ENCODE data around the gene NIM1K. TPM values are rescaled to one million over a fixed set of nuclear protein-coding genes. Genes with fewer than 3 reads are reported as not detected.
"Not testable (repeated sequence)": the region's sequence is repeated elsewhere in the genome, so short reads cannot be mapped to it uniquely, and the experiment has no call there.

NIM1K gene
- total RNA-seq, 5 donors from 2014 or later (not counting 1 experiment from before 2014, with no cell fraction given): 0.41 to 0.89 (median 0.73) TPM; not detected in 1

DNA sequence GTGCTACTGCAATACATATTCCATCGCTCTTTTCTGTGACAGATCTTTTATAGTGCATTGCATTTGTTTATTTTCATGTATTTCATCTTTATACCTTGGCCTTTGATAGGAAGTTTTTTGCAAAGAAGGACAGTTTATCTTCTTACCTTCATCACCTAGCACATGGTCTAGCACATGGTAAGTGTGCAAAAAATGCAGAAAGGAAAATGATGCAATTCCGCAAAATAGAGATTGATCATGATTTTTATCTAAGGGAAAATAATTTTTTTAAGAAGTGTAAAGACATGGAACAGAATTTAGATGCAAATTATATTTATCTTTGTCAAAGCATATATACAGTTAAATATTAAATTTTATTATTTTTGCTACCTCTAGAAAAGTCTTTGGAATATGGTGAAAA lies 19.2 kb upstream of the NIM1K start:
- ChIA-PET POLR2A (no interaction called here), CTCF (interaction anchor here in 1 of 2 donors (0.6 kb wide), 1 partner anchor 1194 kb away, joined by 3 read pairs; no protein-coding TSS in a partner anchor)
- H3K4me1 ChIP-seq (ENCODE audit: control insufficient read depth in 1 of 2, extremely low read depth in 1 of 2, insufficient read depth in 2 of 2, low read length in 2 of 2): no peaks in the 10 kb centered on the region
- H3K9me3 ChIP-seq: no peaks in the 10 kb centered on the region
- no peak overlapping the region for H3K27ac ChIP-seq (ENCODE audit: low read length)
- no peak for DNase-seq
- H3K4me3 Mint-ChIP-seq: no peak overlapping the region
- no peaks in the 10 kb centered on the region for H3K9me3 Mint-ChIP-seq
- no peaks in the 10 kb centered on the region for H3K27me3 Mint-ChIP-seq
- peaks cover 0 to 12% (median 3%) of the 10 kb centered on the region in 3 donors for H3K4me1 Mint-ChIP-seq
- no CpG with 5 or more reads among the region's 2 CpGs for WGBS (ENCODE audit: insufficient coverage)
- no peak for ATAC-seq (replicated peaks in 1 of 4)
- peaks cover 48% of the 10 kb centered on the region for H3K36me3 Mint-ChIP-seq
- H3K4me3 ChIP-seq (ENCODE audit: control insufficient read depth in 1 of 2, extremely low read depth in 1 of 2, low read length in 1 of 2): no peak overlapping the region
- H3K27ac Mint-ChIP-seq: no peak overlapping the region
- H3K27me3 ChIP-seq (replicated peaks in 1 of 2; ENCODE audit: control insufficient read depth in 2 of 2, extremely low read depth in 1 of 2, insufficient read depth in 2 of 2, low read length in 1 of 2): no peaks in the 10 kb centered on the region
- H3K36me3 ChIP-seq (ENCODE audit: control insufficient read depth in 2 of 2, extremely low read depth in 1 of 2, insufficient read depth in 1 of 2, low read length in 1 of 2): peaks cover 0 to 36% of the 10 kb centered on the region in 2 donors

DNA sequence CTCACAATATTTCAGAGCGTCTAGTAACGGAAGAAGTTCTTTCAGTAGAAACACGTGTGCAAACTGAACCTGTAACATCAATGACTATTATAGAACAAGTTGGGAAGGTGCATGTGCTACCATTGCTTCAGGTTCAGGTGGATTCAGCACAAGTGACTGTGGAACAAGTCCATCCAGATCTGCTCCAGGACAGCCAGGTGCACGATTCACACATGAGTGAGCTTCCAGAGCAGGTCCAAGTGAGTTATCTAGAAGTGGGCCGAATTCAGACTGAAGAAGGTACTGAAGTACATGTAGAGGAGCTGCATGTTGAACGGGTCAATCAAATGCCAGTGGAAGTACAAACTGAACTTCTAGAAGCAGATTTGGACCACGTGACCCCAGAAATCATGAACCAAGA lies 17.4 kb upstream of the NIM1K start:
- no peaks in the 10 kb centered on the region for H3K4me1 ChIP-seq (ENCODE audit: control insufficient read depth in 1 of 2, extremely low read depth in 1 of 2, insufficient read depth in 2 of 2, low read length in 2 of 2)
- Mint-ChIP-seq H3K4me1 (peaks cover 0 to 4% (median 3%) of the 10 kb centered on the region in 3 donors), H3K4me3 (no peak overlapping the region), H3K9me3 (no peaks in the 10 kb centered on the region), H3K27ac (no peak overlapping the region), H3K36me3 (peaks cover 43% of the 10 kb centered on the region), H3K27me3 (no peaks in the 10 kb centered on the region)
- ChIA-PET CTCF (no interaction called here), POLR2A (no interaction called here)
- WGBS (ENCODE audit: insufficient coverage): 98% methylated on average over 4 of the region's 7 CpGs
- no peak for ATAC-seq (replicated peaks in 1 of 4)
- no peaks in the 10 kb centered on the region for H3K9me3 ChIP-seq
- DNase-seq: no peak
- no peak overlapping the region for H3K27ac ChIP-seq (ENCODE audit: low read length)
- H3K4me3 ChIP-seq (ENCODE audit: control insufficient read depth in 1 of 2, extremely low read depth in 1 of 2, low read length in 1 of 2): no peak overlapping the region
- H3K36me3 ChIP-seq (ENCODE audit: control insufficient read depth in 2 of 2, extremely low read depth in 1 of 2, insufficient read depth in 1 of 2, low read length in 1 of 2): peaks cover 0 to 25% of the 10 kb centered on the region in 2 donors
- no peaks in the 10 kb centered on the region for H3K27me3 ChIP-seq (replicated peaks in 1 of 2; ENCODE audit: control insufficient read depth in 2 of 2, extremely low read depth in 1 of 2, insufficient read depth in 2 of 2, low read length in 1 of 2)

DNA sequence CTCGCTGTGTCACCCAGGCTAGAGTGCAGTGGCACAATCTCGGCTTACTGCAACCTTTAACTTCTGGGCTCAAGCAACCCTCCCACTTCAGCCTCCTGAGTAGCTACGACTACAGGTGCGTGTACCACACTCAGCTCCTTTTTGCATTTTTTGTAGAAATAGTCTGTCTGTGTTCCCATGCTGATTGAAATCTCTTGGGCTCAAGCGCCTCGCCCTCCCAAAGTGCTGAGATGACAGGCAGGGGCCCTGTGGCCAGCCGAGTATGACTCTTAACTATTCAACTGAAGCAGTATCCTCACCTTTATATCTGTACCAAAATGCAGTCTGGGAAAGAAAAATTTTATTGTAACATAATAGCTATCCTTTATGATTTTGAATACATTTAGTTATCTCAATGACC lies 12.2 kb upstream of the NIM1K start:
- Histone ChIP-seq H3K4me1 (ENCODE audit: control insufficient read depth in 1 of 2, extremely low read depth in 1 of 2, insufficient read depth in 2 of 2, low read length in 2 of 2) (no peaks in the 10 kb centered on the region), H3K27ac (ENCODE audit: low read length) (no peak overlapping the region), H3K9me3 (no peaks in the 10 kb centered on the region), H3K36me3 (ENCODE audit: control insufficient read depth in 2 of 2, extremely low read depth in 1 of 2, insufficient read depth in 1 of 2, low read length in 1 of 2) (peaks cover 4 to 15% of the 10 kb centered on the region in 2 donors), H3K4me3 (ENCODE audit: control insufficient read depth in 1 of 2, extremely low read depth in 1 of 2, low read length in 1 of 2) (no peak overlapping the region), H3K27me3 (replicated peaks in 1 of 2; ENCODE audit: control insufficient read depth in 2 of 2, extremely low read depth in 1 of 2, insufficient read depth in 2 of 2, low read length in 1 of 2) (no peaks in the 10 kb centered on the region)
- DNase-seq (no peak), ATAC-seq (replicated peaks in 1 of 4) (no peak)
- POLR2A ChIA-PET: interaction anchor here in 1 of 2 donors (0.6 kb wide), 1 partner anchor 44 kb away, joined by 8 read pairs; no protein-coding TSS in a partner anchor
- Mint-ChIP-seq H3K4me1 (peaks cover 0 to 4% (median 0%) of the 10 kb centered on the region in 3 donors), H3K4me3 (no peak overlapping the region), H3K36me3 (peaks cover 39% of the 10 kb centered on the region), H3K9me3 (no peaks in the 10 kb centered on the region), H3K27me3 (no peaks in the 10 kb centered on the region), H3K27ac (no peak overlapping the region)
- CTCF ChIA-PET: interaction anchor here in 1 of 2 donors (0.6 kb wide), 1 partner anchor 675 kb away, joined by 4 read pairs; no protein-coding TSS in a partner anchor
- no CpG with 5 or more reads among the region's 7 CpGs for WGBS (ENCODE audit: insufficient coverage)

- no peaks in the 10 kb centered on the region for H3K27me3 ChIP-seq (replicated peaks in 1 of 2; ENCODE audit: control insufficient read depth in 2 of 2, extremely low read depth in 1 of 2, insufficient read depth in 2 of 2, low read length in 1 of 2)
- CTCF ChIA-PET: interaction anchor here in 1 of 2 donors (0.7 kb wide), 1 partner anchor 411 kb away, joined by 4 read pairs; no protein-coding TSS in a partner anchor
- H3K4me1 ChIP-seq (ENCODE audit: control insufficient read depth in 1 of 2, extremely low read depth in 1 of 2, insufficient read depth in 2 of 2, low read length in 2 of 2): no peaks in the 10 kb centered on the region
- no peak for ATAC-seq (replicated peaks in 1 of 4)
- peaks cover 4 to 8% of the 10 kb centered on the region in 2 donors for H3K36me3 ChIP-seq (ENCODE audit: control insufficient read depth in 2 of 2, extremely low read depth in 1 of 2, insufficient read depth in 1 of 2, low read length in 1 of 2)
- no peaks in the 10 kb centered on the region for H3K27me3 Mint-ChIP-seq
- peaks cover 0 to 2% (median 0%) of the 10 kb centered on the region in 3 donors for H3K4me1 Mint-ChIP-seq
- H3K36me3 Mint-ChIP-seq: peaks cover 27% of the 10 kb centered on the region
- WGBS (ENCODE audit: insufficient coverage): 98% methylated on average over 7 of the region's 10 CpGs
- no peak overlapping the region for H3K27ac ChIP-seq (ENCODE audit: low read length)
- DNase-seq: no peak
- no peaks in the 10 kb centered on the region for H3K9me3 Mint-ChIP-seq
- POLR2A ChIA-PET: interaction anchor here in 1 of 2 donors (0.5 kb wide), 1 partner anchor 61 kb away, joined by 3 read pairs; no protein-coding TSS in a partner anchor
- no peak overlapping the region for H3K4me3 Mint-ChIP-seq
- H3K9me3 ChIP-seq: no peaks in the 10 kb centered on the region
- no peak overlapping the region for H3K4me3 ChIP-seq (ENCODE audit: control insufficient read depth in 1 of 2, extremely low read depth in 1 of 2, low read length in 1 of 2)
- no peak overlapping the region for H3K27ac Mint-ChIP-seq
Observed at GRCh38 chr5:43182421-43182820, 9.6 kb upstream of the NIM1K start.

DNA sequence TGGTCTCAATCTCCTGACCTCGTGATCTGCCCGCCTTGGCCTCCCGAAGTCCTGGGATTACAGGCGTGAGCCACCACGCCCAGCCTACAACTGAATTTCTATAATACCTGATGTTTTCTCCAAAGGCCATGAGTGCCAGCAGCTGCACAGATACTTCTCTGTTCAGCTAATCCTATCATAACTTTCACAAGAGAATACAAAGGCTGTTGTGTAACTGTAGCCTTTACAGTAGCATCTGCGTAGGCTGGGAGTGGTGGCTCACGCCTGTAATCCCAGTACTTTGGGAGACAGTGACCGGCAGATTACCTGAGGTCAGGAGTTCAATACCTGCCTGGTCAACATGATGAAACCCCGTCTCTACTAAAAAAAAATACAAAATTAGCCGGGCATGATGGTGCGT lies 8.9 kb upstream of the NIM1K start:
- not testable (repeated sequence) for ATAC-seq (replicated peaks in 1 of 4)

DNA sequence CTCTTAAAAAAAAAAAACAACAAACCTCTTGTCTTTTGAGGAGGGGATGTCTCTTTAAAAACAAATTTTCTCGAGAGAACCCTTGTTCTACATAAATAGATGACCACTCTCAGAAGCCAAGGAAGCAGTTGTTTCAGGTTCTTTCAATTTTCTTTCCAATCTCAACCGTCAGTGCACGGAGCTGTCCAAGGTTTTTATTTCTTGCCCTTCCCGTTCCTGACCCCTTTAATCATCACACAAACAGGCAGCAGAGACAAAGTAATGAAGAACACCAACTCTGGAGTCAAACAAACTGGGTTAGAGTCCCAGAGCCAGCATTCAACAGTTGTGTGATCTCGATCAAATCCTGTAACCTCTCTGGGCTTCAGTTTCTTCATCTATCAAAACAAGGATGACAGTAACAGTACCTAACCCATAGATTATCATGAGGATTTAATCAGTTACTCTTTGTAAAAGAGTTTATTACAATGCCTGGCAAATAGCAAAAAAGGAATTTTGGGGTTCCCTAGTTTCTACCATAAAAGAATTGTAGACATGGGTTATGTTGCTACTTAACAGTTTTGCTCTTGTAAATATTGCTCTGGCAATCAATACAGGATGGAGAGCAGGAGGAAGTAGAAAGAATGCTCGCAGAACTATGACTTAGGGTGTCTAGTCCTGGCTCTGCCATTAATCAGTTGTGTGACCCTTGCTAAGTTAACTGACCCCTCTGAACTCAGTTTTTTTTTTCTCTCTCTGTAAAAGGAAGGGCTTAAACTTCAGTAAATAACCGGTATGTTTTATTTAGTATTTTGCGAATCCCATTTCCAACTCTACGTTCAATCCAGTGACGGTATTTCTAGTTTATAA lies 1.0 kb upstream of the NIM1K start:
- ATAC-seq (replicated peaks in 1 of 4) (no peak), DNase-seq (no peak)
- ChIA-PET CTCF (no interaction called here), POLR2A (no interaction called here)
- Histone ChIP-seq H3K4me1 (ENCODE audit: control insufficient read depth in 1 of 2, extremely low read depth in 1 of 2, insufficient read depth in 2 of 2, low read length in 2 of 2) (peaks cover 0 to 21% of the 10 kb centered on the region in 2 experiments), H3K9me3 (no peaks in the 10 kb centered on the region), H3K27me3 (replicated peaks in 1 of 2; ENCODE audit: control insufficient read depth in 2 of 2, extremely low read depth in 1 of 2, insufficient read depth in 2 of 2, low read length in 1 of 2) (peaks cover 0 to 20% of the 10 kb centered on the region in 2 experiments), H3K27ac (ENCODE audit: low read length) (no peak overlapping the region), H3K36me3 (ENCODE audit: control insufficient read depth in 2 of 2, extremely low read depth in 1 of 2, insufficient read depth in 1 of 2, low read length in 1 of 2) (no peaks in the 10 kb centered on the region), H3K4me3 (ENCODE audit: control insufficient read depth in 1 of 2, extremely low read depth in 1 of 2, low read length in 1 of 2) (no peak overlapping the region)
- Mint-ChIP-seq H3K4me3 (peak overlapping the region; percentile 54 to 87 (median 79)), H3K9me3 (no peaks in the 10 kb centered on the region), H3K27ac (no peak overlapping the region), H3K36me3 (peaks cover 7% of the 10 kb centered on the region), H3K27me3 (peaks cover 15 to 21% of the 10 kb centered on the region in 2 donors), H3K4me1 (peaks cover 17 to 28% (median 27%) of the 10 kb centered on the region in 3 donors)
- WGBS (ENCODE audit: insufficient coverage): 44% methylated on average over 1 of the region's 10 CpGs

More for the DNA sequence above, 8.9 kb upstream of the NIM1K start:
- H3K36me3 Mint-ChIP-seq: peaks cover 24% of the 10 kb centered on the region
- H3K9me3 ChIP-seq; H3K27me3 Mint-ChIP-seq; H3K27ac ChIP-seq (ENCODE audit: low read length); H3K27me3 ChIP-seq (replicated peaks in 1 of 2; ENCODE audit: control insufficient read depth in 2 of 2, extremely low read depth in 1 of 2, insufficient read depth in 2 of 2, low read length in 1 of 2); H3K4me1 Mint-ChIP-seq; DNase-seq; H3K4me3 Mint-ChIP-seq; H3K4me3 ChIP-seq (ENCODE audit: control insufficient read depth in 1 of 2, extremely low read depth in 1 of 2, low read length in 1 of 2); H3K27ac Mint-ChIP-seq; H3K36me3 ChIP-seq (ENCODE audit: control insufficient read depth in 2 of 2, extremely low read depth in 1 of 2, insufficient read depth in 1 of 2, low read length in 1 of 2); H3K9me3 Mint-ChIP-seq; H3K4me1 ChIP-seq (ENCODE audit: control insufficient read depth in 1 of 2, extremely low read depth in 1 of 2, insufficient read depth in 2 of 2, low read length in 2 of 2): not testable (repeated sequence)
- WGBS (ENCODE audit: insufficient coverage): 100% methylated on average over 8 of the region's 11 CpGs
- ChIA-PET POLR2A (interaction anchor here in 1 of 2 donors (0.5 kb wide), 1 partner anchor 62 kb away, joined by 3 read pairs; no protein-coding TSS in a partner anchor), CTCF (interaction anchor here in 1 of 2 donors (0.7 kb wide), 1 partner anchor 21 kb away, joined by 6 read pairs; no protein-coding TSS in a partner anchor)

All from T-cell (primary cell).